ENCODE measurements around the gene ARHGAP18. TPM values are rescaled to one million over a fixed set of nuclear protein-coding genes. Genes with fewer than 3 reads are reported as not detected.

The ARHGAP18 gene
- total RNA-seq, 4 donors from 2014 or later: 5.2 to 15.9 (median 7.4) TPM

GRCh38 chr6:129544892-129545612, 164.9 kb downstream of the ARHGAP18 start:
- Histone ChIP-seq H3K4me3 (no peak overlapping the region), H3K4me1 (no peaks in the 10 kb centered on the region), H3K36me3 (no peaks in the 10 kb centered on the region), H3K27me3 (no peaks in the 10 kb centered on the region), H3K9me3 (no peaks in the 10 kb centered on the region), H3K27ac (replicated peaks in 1 of 4) (no peak overlapping the region)
- WGBS: 91% methylated on average over 8 of the region's 8 CpGs
- intact Hi-C loops (cut with DNase I): no loop called here
- TF ChIP-seq POLR2AphosphoS5 (IDR thresholded peaks at IDR 0.05) (no peak), EP300 (IDR thresholded peaks at IDR 0.05) (no peak), POLR2A (IDR thresholded peaks at IDR 0.05; ENCODE audit: low read depth) (no peak)
- TF ChIP-seq, protein P1, sequence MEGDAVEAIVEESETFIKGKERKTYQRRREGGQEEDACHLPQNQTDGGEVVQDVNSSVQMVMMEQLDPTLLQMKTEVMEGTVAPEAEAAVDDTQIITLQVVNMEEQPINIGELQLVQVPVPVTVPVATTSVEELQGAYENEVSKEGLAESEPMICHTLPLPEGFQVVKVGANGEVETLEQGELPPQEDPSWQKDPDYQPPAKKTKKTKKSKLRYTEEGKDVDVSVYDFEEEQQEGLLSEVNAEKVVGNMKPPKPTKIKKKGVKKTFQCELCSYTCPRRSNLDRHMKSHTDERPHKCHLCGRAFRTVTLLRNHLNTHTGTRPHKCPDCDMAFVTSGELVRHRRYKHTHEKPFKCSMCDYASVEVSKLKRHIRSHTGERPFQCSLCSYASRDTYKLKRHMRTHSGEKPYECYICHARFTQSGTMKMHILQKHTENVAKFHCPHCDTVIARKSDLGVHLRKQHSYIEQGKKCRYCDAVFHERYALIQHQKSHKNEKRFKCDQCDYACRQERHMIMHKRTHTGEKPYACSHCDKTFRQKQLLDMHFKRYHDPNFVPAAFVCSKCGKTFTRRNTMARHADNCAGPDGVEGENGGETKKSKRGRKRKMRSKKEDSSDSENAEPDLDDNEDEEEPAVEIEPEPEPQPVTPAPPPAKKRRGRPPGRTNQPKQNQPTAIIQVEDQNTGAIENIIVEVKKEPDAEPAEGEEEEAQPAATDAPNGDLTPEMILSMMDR (IDR thresholded peaks at IDR 0.05): no peak
- no peak for DNase-seq (ENCODE audit: extremely low spot score)

- no peak for DNase-seq (ENCODE audit: extremely low spot score)
- no peaks in the 10 kb centered on the region for H3K9me3 ChIP-seq
- H3K36me3 ChIP-seq: no peaks in the 10 kb centered on the region
- H3K27ac ChIP-seq (replicated peaks in 1 of 4): no peak overlapping the region
- TF ChIP-seq, protein P1 (IDR thresholded peaks at IDR 0.05): no peak
- TF ChIP-seq POLR2A (IDR thresholded peaks at IDR 0.05; ENCODE audit: low read depth) (no peak), EP300 (IDR thresholded peaks at IDR 0.05) (no peak), POLR2AphosphoS5 (IDR thresholded peaks at IDR 0.05) (no peak)
- H3K4me1 ChIP-seq: no peaks in the 10 kb centered on the region
- H3K27me3 ChIP-seq: no peaks in the 10 kb centered on the region
- no peak overlapping the region for H3K4me3 ChIP-seq
- 88% methylated on average over 2 of the region's 2 CpGs for WGBS
- intact Hi-C loops (cut with DNase I): no loop called here
Observed at GRCh38 chr6:129543981-129544380, 166.0 kb downstream of the ARHGAP18 start.

- H3K4me3 ChIP-seq: no peak overlapping the region
- no peaks in the 10 kb centered on the region for H3K36me3 ChIP-seq
- H3K4me1 ChIP-seq: no peaks in the 10 kb centered on the region
- no peak overlapping the region for H3K27ac ChIP-seq (replicated peaks in 1 of 4)
- H3K27me3 ChIP-seq: no peaks in the 10 kb centered on the region
- no peaks in the 10 kb centered on the region for H3K9me3 ChIP-seq
- TF ChIP-seq, protein P1 (IDR thresholded peaks at IDR 0.05): no peak
- TF ChIP-seq POLR2AphosphoS5 (IDR thresholded peaks at IDR 0.05) (no peak), POLR2A (IDR thresholded peaks at IDR 0.05; ENCODE audit: low read depth) (no peak), EP300 (IDR thresholded peaks at IDR 0.05) (no peak)
- no peak for DNase-seq (ENCODE audit: extremely low spot score)
- intact Hi-C loops (cut with DNase I): no loop called here
- 71% methylated on average over 2 of the region's 2 CpGs for WGBS
Observed at GRCh38 chr6:129542705-129543104, 167.3 kb downstream of the ARHGAP18 start.

DNA sequence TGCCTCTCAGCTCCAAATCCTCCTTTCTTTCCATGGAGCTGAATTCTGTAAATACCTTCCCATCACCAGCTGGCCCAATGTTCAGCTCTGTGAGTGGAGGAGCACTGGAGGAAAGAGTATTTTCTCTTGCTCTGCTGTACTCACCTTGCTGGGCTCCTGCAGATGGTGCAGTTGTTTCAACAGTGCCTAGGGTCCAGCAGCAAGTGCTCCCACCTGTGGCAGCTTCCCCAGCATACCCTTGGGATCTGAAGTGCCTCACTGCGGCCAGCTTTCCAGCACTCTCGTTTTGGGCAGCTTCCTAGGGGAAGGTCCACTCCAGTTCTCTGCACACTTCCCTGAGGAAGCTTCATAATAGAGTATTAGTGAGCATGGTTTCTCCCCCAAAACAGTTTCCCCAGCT, 170.9 kb downstream of the ARHGAP18 start:
- Histone ChIP-seq H3K27ac (replicated peaks in 1 of 4) (no peak overlapping the region), H3K4me1 (no peaks in the 10 kb centered on the region), H3K4me3 (no peak overlapping the region), H3K36me3 (no peaks in the 10 kb centered on the region), H3K27me3 (no peaks in the 10 kb centered on the region), H3K9me3 (no peaks in the 10 kb centered on the region)
- DNase-seq (ENCODE audit: extremely low spot score): no peak
- TF ChIP-seq EP300 (IDR thresholded peaks at IDR 0.05) (no peak), POLR2A (IDR thresholded peaks at IDR 0.05; ENCODE audit: low read depth) (no peak), POLR2AphosphoS5 (IDR thresholded peaks at IDR 0.05) (no peak)
- TF ChIP-seq, protein P1 (IDR thresholded peaks at IDR 0.05): no peak
- intact Hi-C loops (cut with DNase I): no loop called here
- WGBS: 100% methylated on average over 2 of the region's 2 CpGs

DNA sequence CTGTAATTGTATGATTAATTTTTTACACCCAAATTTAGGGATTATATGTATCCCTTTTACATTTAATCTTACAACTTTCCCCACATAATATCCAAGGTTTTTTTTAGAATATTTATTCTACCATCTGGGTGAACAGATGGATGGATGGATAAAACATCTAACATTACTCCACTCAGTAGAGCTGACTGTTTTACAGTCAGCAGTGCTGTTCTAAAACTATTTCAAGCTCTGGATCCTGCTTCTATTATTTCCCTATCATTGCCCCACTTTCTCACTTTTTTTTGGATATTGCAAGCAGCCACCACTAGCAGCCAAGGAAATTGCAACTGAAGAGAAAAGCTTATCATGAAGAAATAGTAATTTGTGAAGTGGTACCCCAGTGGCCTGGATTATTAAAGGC, 173.7 kb downstream of the ARHGAP18 start:
- Histone ChIP-seq H3K27ac (replicated peaks in 1 of 4) (no peak overlapping the region), H3K36me3 (no peaks in the 10 kb centered on the region), H3K4me1 (no peaks in the 10 kb centered on the region), H3K27me3 (no peaks in the 10 kb centered on the region), H3K4me3 (no peak overlapping the region), H3K9me3 (no peaks in the 10 kb centered on the region)
- TF ChIP-seq POLR2A (IDR thresholded peaks at IDR 0.05; ENCODE audit: low read depth) (no peak), EP300 (IDR thresholded peaks at IDR 0.05) (no peak), POLR2AphosphoS5 (IDR thresholded peaks at IDR 0.05) (no peak)
- TF ChIP-seq, protein P1 (IDR thresholded peaks at IDR 0.05): no peak
- no peak for DNase-seq (ENCODE audit: extremely low spot score)
- intact Hi-C loops (cut with DNase I): no loop called here

All from esophagus muscularis mucosa (tissue), 4 donors.